HG03066 (cell line): ENCODE results near the gene MRS2.
"Not testable (repeated sequence)": the region's sequence is repeated elsewhere in the genome, so short reads cannot be mapped to it uniquely, and the experiment has no call there.

ENCODE experiments used
- ATAC-seq: cut with Tn5 transposase; IDR thresholded peaks from one replicate; pipeline ENCODE4 v1.9.1; 2021; ENCODE audit warnings: low read depth; ENCODE audit not compliant: unreplicated experiment

The MRS2 gene

GRCh38 chr6:24387818-24388217 lies 14.9 kb upstream of the MRS2 start:
- no peak for ATAC-seq

GRCh38 chr6:24391208-24391607 lies 11.5 kb upstream of the MRS2 start:
- no peak for ATAC-seq

GRCh38 chr6:24391756-24392405 lies 10.9 kb upstream of the MRS2 start:
- peak; percentile 77 for ATAC-seq

GRCh38 chr6:24394061-24394779 lies 8.5 kb upstream of the MRS2 start:
- no peak for ATAC-seq

- no peak for ATAC-seq
These were observed 7.8 kb upstream of the MRS2 start for GRCh38 chr6:24394780-24395437.

- ATAC-seq: no peak
These were observed 5.9 kb upstream of the MRS2 start for GRCh38 chr6:24396824-24397223.

- ATAC-seq: no peak
These were observed 5.1 kb upstream of the MRS2 start for GRCh38 chr6:24397631-24398030.

GRCh38 chr6:24400045-24401039 lies 2.4 kb upstream of the MRS2 start:
- not testable (repeated sequence) for ATAC-seq

- ATAC-seq: no peak
These were observed 1.3 kb upstream of the MRS2 start for GRCh38 chr6:24401458-24401857.

- ATAC-seq: no peak
These were observed 727 bp downstream of the MRS2 start for GRCh38 chr6:24403501-24403824.

GRCh38 chr6:24405262-24405661 lies 2.5 kb downstream of the MRS2 start:
- no peak for ATAC-seq

GRCh38 chr6:24408719-24409410 lies 6.1 kb downstream of the MRS2 start:
- peak; percentile 92 for ATAC-seq

- no peak for ATAC-seq
These were observed 7.9 kb downstream of the MRS2 start for GRCh38 chr6:24410622-24411021.

GRCh38 chr6:24412294-24412693 lies 9.6 kb downstream of the MRS2 start:
- no peak for ATAC-seq

- not testable (repeated sequence) for ATAC-seq
These were observed 11.8 kb downstream of the MRS2 start for GRCh38 chr6:24414531-24414930.

GRCh38 chr6:24415753-24416152 lies 13.0 kb downstream of the MRS2 start:
- no peak for ATAC-seq

- no peak for ATAC-seq
These were observed 16.8 kb downstream of the MRS2 start for GRCh38 chr6:24419526-24419925.

GRCh38 chr6:24425091-24425490 lies 22.4 kb downstream of the MRS2 start:
- ATAC-seq: no peak

GRCh38 chr6:24426729-24427446 lies 24.2 kb downstream of the MRS2 start:
- no peak for ATAC-seq

- no peak for ATAC-seq
These were observed 25.9 kb downstream of the MRS2 start for GRCh38 chr6:24428615-24429014.
